Stimulated activated CD8-positive, alpha-beta memory T cell treated with anti-CD3 and anti-CD28 coated beads, Interleukin-7, amount 100 ng/mL, for 24 hours (primary cell): Measurements from ENCODE around the gene KLHL14.
"Not testable (repeated sequence)": the region's sequence is repeated elsewhere in the genome, so short reads cannot be mapped to it uniquely, and the experiment has no call there.

ENCODE experiments used
- DNase-seq: peaks from one replicate; pipeline ENCODE4 v3.0.0-alpha.2; 2020; ENCODE audit warnings: low read depth

The KLHL14 gene

GRCh38 chr18:32772581-32773381 is at the start of gene KLHL14:
Gene KLHL14, minus strand, starts transcription at chr18:32773023. Its CDS starts 2,432 bp downstream, at chr18:32770591.
- DNase-seq = no peak

- no peak for DNase-seq
Measured at GRCh38 chr18:32822197-32822596, 49.4 kb upstream of the KLHL14 start.

- no peak for DNase-seq
Measured at GRCh38 chr18:32815881-32816280, 43.1 kb upstream of the KLHL14 start.

- DNase-seq = no peak
Measured at GRCh38 chr18:32812342-32812741, 39.5 kb upstream of the KLHL14 start.

- DNase-seq = no peak
Measured at GRCh38 chr18:32810314-32810713, 37.5 kb upstream of the KLHL14 start.

GRCh38 chr18:32805354-32805753 is 32.5 kb upstream of the KLHL14 start:
- no peak for DNase-seq

GRCh38 chr18:32804134-32804888 is 31.5 kb upstream of the KLHL14 start:
- no peak for DNase-seq

- DNase-seq = no peak
Measured at GRCh38 chr18:32803568-32803967, 30.7 kb upstream of the KLHL14 start.

GRCh38 chr18:32802591-32803451 is 30.0 kb upstream of the KLHL14 start:
- no peak for DNase-seq

- DNase-seq = no peak
Measured at GRCh38 chr18:32801228-32801627, 28.4 kb upstream of the KLHL14 start.

- no peak for DNase-seq
Measured at GRCh38 chr18:32798209-32798960, 25.6 kb upstream of the KLHL14 start.

GRCh38 chr18:32794667-32795066 is 21.8 kb upstream of the KLHL14 start:
- DNase-seq = not testable (repeated sequence)

- no peak for DNase-seq
Measured at GRCh38 chr18:32779010-32779409, 6.2 kb upstream of the KLHL14 start.

GRCh38 chr18:32777049-32777448 is 4.2 kb upstream of the KLHL14 start:
- no peak for DNase-seq

GRCh38 chr18:32776561-32776960 is 3.7 kb upstream of the KLHL14 start:
- DNase-seq = no peak

- DNase-seq = no peak
Measured at GRCh38 chr18:32775628-32776027, 2.8 kb upstream of the KLHL14 start.

- no peak for DNase-seq
Measured at GRCh38 chr18:32773382-32773712, 524 bp upstream of the KLHL14 start.

GRCh38 chr18:32771871-32772580 is 797 bp downstream of the KLHL14 start:
- DNase-seq = no peak

GRCh38 chr18:32771169-32771751 is 1.6 kb downstream of the KLHL14 start:
- no peak for DNase-seq

GRCh38 chr18:32770666-32771168 is 2.1 kb downstream of the KLHL14 start:
- DNase-seq = no peak
